Upper lobe of left lung (tissue), 6 donors: ENCODE results near the gene KLHL34. TPM values are rescaled to one million over a fixed set of nuclear protein-coding genes. Genes with fewer than 3 reads are reported as not detected.

Source experiments
- ATAC-seq, 2 donors: fragments of 200-7000 bp; cut with Tn5 transposase; one replicate each; pipeline ENCODE4 v1.9.1; 2022; ENCODE audit warnings: mild to moderate bottlenecking in 2 of 2, moderate library complexity in 2 of 2; ENCODE audit not compliant: low FRiP score in 2 of 2
- DNase-seq, 2 donors: peaks; one replicate each; pipeline ENCODE4 v3.0.0-alpha.2; 2019 to 2020
- H3K27ac ChIP-seq, 4 donors: fragments of 200-600 bp; sonication (generic); one replicate each; pipeline ENCODE4 v1.5.1; 2016 to 2019
- H3K27me3 ChIP-seq, 4 donors: fragments of 200-600 bp; sonication (generic); one replicate each; pipeline ENCODE4 v1.5.1; 2017 to 2019
- H3K36me3 ChIP-seq, 4 donors: fragments of 200-600 bp; sonication (generic); one replicate each; pipeline ENCODE4 v1.5.1; 2016 to 2019
- H3K4me1 ChIP-seq, 4 donors: fragments of 200-600 bp; sonication (generic); one replicate each; pipeline ENCODE4 v1.5.1; 2018 to 2019
- H3K4me3 ChIP-seq, 4 donors: fragments of 200-600 bp; sonication (generic); one replicate each; pipeline ENCODE4 v1.5.1; 2017 to 2019; ENCODE audit warnings: mild to moderate bottlenecking in 2 of 4, moderate library complexity in 1 of 4
- H3K9me3 ChIP-seq, 4 donors: fragments of 200-600 bp; sonication (generic); one replicate each; pipeline ENCODE4 v1.5.1; 2018 to 2019
- CTCF ChIP-seq, 6 experiments: fragments of 450-650 bp in 4 of 6; fragments of 200-600 bp in 2 of 6; sonication (generic) in 2 of 6; IDR thresholded peaks; one replicate each; pipeline ENCODE4 v1.5.1; 2016 to 2019; ENCODE audit warnings: antibody characterized with exemption in 6 of 6
- EP300 ChIP-seq, 4 donors: sonication (generic); formaldehyde crosslinking; IDR thresholded peaks; one replicate each; pipeline ENCODE4 v1.5.1; 2017; ENCODE audit warnings: antibody characterized with exemption in 4 of 4, control low read depth in 2 of 4
- POLR2A ChIP-seq, 4 donors: fragments of 450-650 bp; IDR thresholded peaks; one replicate each; pipeline ENCODE4 v1.5.1; 2016 to 2017; ENCODE audit warnings: antibody characterized with exemption in 4 of 4, mild to moderate bottlenecking in 2 of 4
- POLR2AphosphoS5 ChIP-seq, 2 donors: sonication (generic); formaldehyde crosslinking; IDR thresholded peaks; one replicate each; pipeline ENCODE4 v1.5.1; 2017; ENCODE audit warnings: antibody characterized with exemption in 2 of 2
- WGBS, 2 donors: methylation state at CpG; one replicate each; pipeline ENCODE4 v1.1.5; 2017 to 2018; 5-methylcytosine and 5-hydroxymethylcytosine counted together
- total RNA-seq, 6 donors: library from RNA; depleted of rRNA in 4 of 6; stranded (reverse); fragments of >200 nt in 4 of 6; gene quantifications; one replicate each; pipeline versions ENCODE4 v1.1.0 to v1.2.1, GENCODE V29; 2016 to 2021
- donor health status: DM: no; HTN: no; CAD: no; lungs with moderate emphysema.
- donor health status: DM: no; HTN: yes; CAD: no; lungs with severe emphysema.

Gene KLHL34
- total RNA-seq, 6 donors from 2014 or later, result not detected

- 78 to 96% methylated on average over 2 of the region's 2 CpGs for WGBS, 2 donors
- TF ChIP-seq POLR2AphosphoS5 (IDR thresholded peaks at IDR 0.05) (no peak), CTCF (IDR thresholded peaks at IDR 0.05) (no peak)
- DNase-seq, result no peak
- Histone ChIP-seq H3K4me1 (no peaks in the 10 kb centered on the region), H3K36me3 (no peaks in the 10 kb centered on the region), H3K9me3 (no peaks in the 10 kb centered on the region), H3K4me3 (no peak overlapping the region), H3K27ac (no peak overlapping the region), H3K27me3 (no peaks in the 10 kb centered on the region)
- ATAC-seq, result no peak
Observed at GRCh38 chrX:21620234-21620633, 37.9 kb downstream of the KLHL34 start.

DNA sequence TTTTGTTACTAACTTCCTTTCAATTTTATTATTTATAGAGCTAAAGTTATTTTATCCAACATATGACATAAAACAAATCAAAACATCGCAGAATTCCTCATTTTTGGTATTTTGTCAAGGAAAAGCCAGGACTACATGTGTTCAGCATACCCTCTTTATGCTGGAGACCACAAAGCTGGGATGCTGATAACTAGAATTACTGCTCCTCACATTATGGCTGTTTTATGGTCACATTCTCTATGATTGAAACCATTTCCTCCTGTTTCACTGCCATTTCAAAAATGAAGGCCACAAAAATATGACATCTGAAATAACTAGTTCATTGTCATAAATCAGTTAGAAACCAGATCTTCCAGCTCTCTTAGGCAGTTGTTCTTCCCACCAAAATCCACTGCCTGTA, 41.7 kb downstream of the KLHL34 start:
- H3K4me1 ChIP-seq, result no peaks in the 10 kb centered on the region
- H3K9me3 ChIP-seq, result no peaks in the 10 kb centered on the region
- no peaks in the 10 kb centered on the region for H3K27me3 ChIP-seq
- H3K4me3 ChIP-seq, result no peak overlapping the region
- H3K27ac ChIP-seq, result no peak overlapping the region
- H3K36me3 ChIP-seq, result no peaks in the 10 kb centered on the region
- ATAC-seq, result no peak
- TF ChIP-seq EP300 (IDR thresholded peaks at IDR 0.05), result no peak
- no peak for TF ChIP-seq POLR2AphosphoS5 (IDR thresholded peaks at IDR 0.05)
- TF ChIP-seq POLR2A (IDR thresholded peaks at IDR 0.05), result no peak
- TF ChIP-seq CTCF (IDR thresholded peaks at IDR 0.05), result no peak
- 35 to 80% methylated on average over 1 of the region's 1 CpG for WGBS, 2 donors
- no peak for DNase-seq

DNA sequence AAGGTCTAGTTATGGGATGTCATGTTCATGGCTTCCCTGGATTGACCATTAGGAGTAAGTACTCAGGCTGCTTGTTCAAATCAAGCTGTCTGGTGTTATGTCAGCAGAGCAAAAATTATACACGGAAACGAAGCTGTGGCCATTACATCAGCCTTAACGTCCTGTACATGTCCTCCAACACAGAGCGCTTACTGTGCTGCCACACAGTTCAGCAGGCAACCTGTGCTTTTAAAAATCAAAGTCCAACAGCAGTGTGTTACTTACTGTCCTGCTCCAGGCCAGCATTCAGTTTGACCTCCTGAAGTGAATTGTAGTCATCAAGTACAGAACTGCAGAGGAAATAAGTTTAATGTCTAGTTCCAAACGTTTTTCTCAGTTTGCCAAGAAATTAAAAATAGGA, 46.0 kb downstream of the KLHL34 start:
- WGBS, 2 donors, result 53 to 59% methylated on average over 3 to 5 of the region's 5 CpGs
- H3K27ac ChIP-seq, result no peak overlapping the region
- H3K27me3 ChIP-seq, result no peaks in the 10 kb centered on the region
- H3K36me3 ChIP-seq, result no peaks in the 10 kb centered on the region
- ATAC-seq (no peak), DNase-seq (no peak)
- H3K4me1 ChIP-seq, result no peaks in the 10 kb centered on the region
- H3K4me3 ChIP-seq, result no peak overlapping the region
- no peaks in the 10 kb centered on the region for H3K9me3 ChIP-seq
- TF ChIP-seq POLR2AphosphoS5 (IDR thresholded peaks at IDR 0.05), result no peak
- no peak for TF ChIP-seq CTCF (IDR thresholded peaks at IDR 0.05)
- no peak for TF ChIP-seq EP300 (IDR thresholded peaks at IDR 0.05)
- TF ChIP-seq POLR2A (IDR thresholded peaks at IDR 0.05), result no peak

GRCh38 chrX:21610168-21610567, 48.0 kb downstream of the KLHL34 start:
- DNase-seq (no peak), ATAC-seq (no peak)
- Histone ChIP-seq H3K4me1 (no peaks in the 10 kb centered on the region), H3K9me3 (no peaks in the 10 kb centered on the region), H3K4me3 (no peak overlapping the region), H3K27me3 (no peaks in the 10 kb centered on the region), H3K27ac (no peak overlapping the region), H3K36me3 (no peaks in the 10 kb centered on the region)
- TF ChIP-seq CTCF (IDR thresholded peaks at IDR 0.05), result no peak
- no peak for TF ChIP-seq POLR2AphosphoS5 (IDR thresholded peaks at IDR 0.05)
- no peak for TF ChIP-seq EP300 (IDR thresholded peaks at IDR 0.05)
- no peak for TF ChIP-seq POLR2A (IDR thresholded peaks at IDR 0.05)
- 89 to 100% methylated on average over 1 of the region's 1 CpG for WGBS, 2 donors

- DNase-seq (no peak), ATAC-seq (no peak)
- no peaks in the 10 kb centered on the region for H3K27me3 ChIP-seq
Observed at GRCh38 chrX:21606002-21606401, 52.1 kb downstream of the KLHL34 start.

More at GRCh38 chrX:21606002-21606401, 52.1 kb downstream of the KLHL34 start:
- TF ChIP-seq CTCF (IDR thresholded peaks at IDR 0.05) (no peak), EP300 (IDR thresholded peaks at IDR 0.05) (no peak), POLR2A (IDR thresholded peaks at IDR 0.05) (no peak), POLR2AphosphoS5 (IDR thresholded peaks at IDR 0.05) (no peak)
- H3K4me3 ChIP-seq, result no peak overlapping the region
- no peak overlapping the region for H3K27ac ChIP-seq
- H3K9me3 ChIP-seq, result no peaks in the 10 kb centered on the region
- no peaks in the 10 kb centered on the region for H3K4me1 ChIP-seq
- H3K36me3 ChIP-seq, result no peaks in the 10 kb centered on the region
